ENCODE results near the gene GBGT1. TPM values are rescaled to one million over a fixed set of nuclear protein-coding genes. Genes with fewer than 3 reads are reported as not detected.

Gene GBGT1
- total and polyA plus RNA-seq, 2 donors (not counting 1 experiment from before 2014, with no cell fraction given), result 19.6 to 52.7 TPM

GRCh38 chr9:133147412-133148198 lies 16.1 kb downstream of the GBGT1 start:
- Histone ChIP-seq H3K27ac (ENCODE audit: low read length in 2 of 2) (peak overlapping the region; percentile 92 to 93), H3K9me3 (ENCODE audit: control extremely low read depth in 1 of 3, control insufficient read depth in 2 of 3, insufficient read depth in 1 of 3, low read length in 2 of 3) (no peaks in the 10 kb centered on the region), H3K4me2 (replicated peaks; ENCODE audit: low read depth, low read length, poor library complexity, severe bottlenecking) (peak overlapping the region; percentile 83), H4K20me1 (ENCODE audit: control insufficient read depth, insufficient read depth, low read length, poor library complexity, severe bottlenecking) (peaks cover 44% of the 10 kb centered on the region), H3K79me2 (ENCODE audit: control insufficient read depth, insufficient read depth, low read length) (peaks cover 58% of the 10 kb centered on the region), H3K4me1 (ENCODE audit: control insufficient read depth in 2 of 2, insufficient read depth in 2 of 2, low read length in 2 of 2) (peaks cover 29 to 50% of the 10 kb centered on the region in 2 donors), H2AFZ (ENCODE audit: insufficient read depth, low read depth, low read length, poor library complexity, severe bottlenecking) (no peak overlapping the region), H3K4me3 (ENCODE audit: control extremely low read depth in 1 of 5, extremely low read depth in 1 of 5, insufficient read depth in 1 of 5, low read depth in 2 of 5, low read length in 4 of 5) (peak overlapping the region in 4 of 5 experiments; percentile 68 to 93 (median 79)), H3K9ac (ENCODE audit: low read length) (peak overlapping the region; percentile 79), H3K27me3 (replicated peaks in 1 of 4; ENCODE audit: control extremely low read depth in 1 of 4, control insufficient read depth in 3 of 4, insufficient read depth in 4 of 4, low read length in 3 of 4) (no peaks in the 10 kb centered on the region), H3K36me3 (replicated peaks in 1 of 2; ENCODE audit: control extremely low read depth in 1 of 2, control insufficient read depth in 1 of 2, extremely low read depth in 1 of 2, insufficient read depth in 2 of 2, low read length in 1 of 2) (no peaks in the 10 kb centered on the region)
- H3K27me3 Mint-ChIP-seq, result no peaks in the 10 kb centered on the region
- 13% methylated on average over 6 of the region's 14 CpGs for WGBS (ENCODE audit: insufficient coverage)
- H3K4me3 Mint-ChIP-seq, result peak overlapping the region; percentile 87
- peaks cover 52% of the 10 kb centered on the region for H3K4me1 Mint-ChIP-seq
- TF ChIP-seq CTCF (IDR thresholded peaks at IDR 0.05), result peak; percentile 97
- no peak for TF ChIP-seq EZH2 (IDR thresholded peaks at IDR 0.05; ENCODE audit: borderline replicate concordance, insufficient read depth, low read depth, low read length, poor library complexity, severe bottlenecking)
- no peaks in the 10 kb centered on the region for H3K9me3 Mint-ChIP-seq (ENCODE audit: insufficient read depth)
- ATAC-seq (ENCODE audit: low read depth) (peak; percentile 12), DNase-seq (peak; percentile 89)
- H3K27ac Mint-ChIP-seq, result peak overlapping the region; percentile 86
- CTCF ChIA-PET, result interaction anchor here (0.9 to 12.7 kb wide), 16 partner anchors 9 to 339 kb away, joined by 3 to 599 read pairs (median 5); partner anchors contain the start of genes GTF3C5, RALGDS and TSC1
- POLR2A ChIA-PET, result interaction anchor here (0.9 to 2.1 kb wide), 6 partner anchors 9 to 46 kb away, joined by 3 to 7 read pairs (median 4); partner anchors contain the start of gene RALGDS
- intact Hi-C loops (cut with micrococcal nuclease), result loop anchor here (2.0 to 5.0 kb wide), 3 partner anchors 15 to 920 kb away; partner anchors contain the start of genes BRD3 and GBGT1

All from B cell (primary cell).